Mucosa of descending colon (tissue), 3 donors: ENCODE measurements around the gene GLIS1. TPM values are rescaled to one million over a fixed set of nuclear protein-coding genes. Genes with fewer than 3 reads are reported as not detected.

Source experiments
- ATAC-seq: fragments of 200-7000 bp; cut with Tn5 transposase; one replicate; pipeline ENCODE4 v1.9.1; 2020; ENCODE audit warnings: mild to moderate bottlenecking, moderate library complexity
- DNase-seq, 3 donors: peaks; one replicate each; pipeline ENCODE4 v3.0.0-alpha.2; 2020
- H3K36me3 ChIP-seq: fragments of 200-600 bp; one replicate; pipeline ENCODE4 v1.8.0; 2021; ENCODE audit warnings: low read depth, mild to moderate bottlenecking
- H3K4me1 ChIP-seq: fragments of 200-600 bp; one replicate; pipeline ENCODE4 v1.8.0; 2021; ENCODE audit warnings: low read depth, mild to moderate bottlenecking
- H3K4me3 ChIP-seq: fragments of 200-600 bp; one replicate; pipeline ENCODE4 v1.8.0; 2021; ENCODE audit warnings: mild to moderate bottlenecking
- H3K9me3 ChIP-seq: fragments of 200-600 bp; one replicate; pipeline ENCODE4 v1.8.0; 2021; ENCODE audit warnings: mild to moderate bottlenecking
- CTCF ChIP-seq: fragments of 200-600 bp; IDR thresholded peaks from one replicate; pipeline ENCODE4 v1.8.0; 2022; ENCODE audit warnings: antibody characterized with exemption, mild to moderate bottlenecking
- intact Hi-C, 2 donors: fragments of 100-400 bp; cut with DNase I in 1 of 2; cut with micrococcal nuclease in 1 of 2; formaldehyde crosslinking; loops; one replicate each; pipeline versions ENCODE4 v1.11.0 to v1.11.1; 2022; cut with DNase I, micrococcal nuclease
- total RNA-seq, 3 donors: library from RNA; stranded (reverse); fragmentation: NEBNext Ultra II Directional in 2 of 3; extraction: Animal tissue kit (Norgen Biotek cat#: 25700) in 2 of 3; gene quantifications; one replicate each; pipeline versions ENCODE4 v1.2.1 to v1.2.4, GENCODE V29; 2021 to 2023
- donor health status: DM: no; HTN: no; CAD: no; lungs with moderate emphysema.
- donor health status: DM: no; HTN: no; CAD: no.
- donor health status: DM: no; HTN: yes; CAD: no.

GLIS1 gene
- total RNA-seq, 3 donors from 2014 or later = 0.09 to 0.24 (median 0.14) TPM

GRCh38 chr1:53644496-53644895 lies 94.5 kb downstream of the GLIS1 start:
- TF ChIP-seq CTCF = no peak
- Histone ChIP-seq H3K4me1 (no peaks in the 10 kb centered on the region), H3K4me3 (no peak overlapping the region), H3K9me3 (no peaks in the 10 kb centered on the region), H3K36me3 (no peaks in the 10 kb centered on the region)
- intact Hi-C loops = no loop called here
- ATAC-seq = no peak
- DNase-seq = no peak

- H3K36me3 ChIP-seq = no peaks in the 10 kb centered on the region
- no peak for DNase-seq
Measured at GRCh38 chr1:53643881-53644390, 95.0 kb downstream of the GLIS1 start.

GRCh38 chr1:53643041-53643880 lies 95.7 kb downstream of the GLIS1 start:
- Histone ChIP-seq H3K4me3 (no peak overlapping the region), H3K36me3 (no peaks in the 10 kb centered on the region), H3K9me3 (no peaks in the 10 kb centered on the region), H3K4me1 (no peaks in the 10 kb centered on the region)
- DNase-seq (peak in 1 of 3 donors; percentile 3), ATAC-seq (no peak)
- TF ChIP-seq CTCF = no peak
- intact Hi-C loops = no loop called here

More at GRCh38 chr1:53643881-53644390, 95.0 kb downstream of the GLIS1 start:
- intact Hi-C loops = no loop called here
- TF ChIP-seq CTCF = no peak
- Histone ChIP-seq H3K9me3 (no peaks in the 10 kb centered on the region), H3K4me3 (no peak overlapping the region), H3K4me1 (no peaks in the 10 kb centered on the region)
- ATAC-seq = no peak

GRCh38 chr1:53642607-53643006 lies 96.4 kb downstream of the GLIS1 start:
- Histone ChIP-seq H3K36me3 (no peaks in the 10 kb centered on the region), H3K9me3 (no peaks in the 10 kb centered on the region), H3K4me3 (no peak overlapping the region), H3K4me1 (no peaks in the 10 kb centered on the region)
- DNase-seq (peak in 1 of 3 donors; percentile 4), ATAC-seq (no peak)
- intact Hi-C loops = no loop called here
- no peak for TF ChIP-seq CTCF

GRCh38 chr1:53642215-53642555 lies 96.8 kb downstream of the GLIS1 start:
- no peak for DNase-seq
- H3K4me1 ChIP-seq = no peaks in the 10 kb centered on the region
- TF ChIP-seq CTCF = no peak
- ATAC-seq = no peak
- no peak overlapping the region for H3K4me3 ChIP-seq
- H3K9me3 ChIP-seq = no peaks in the 10 kb centered on the region
- intact Hi-C loops = no loop called here
- no peaks in the 10 kb centered on the region for H3K36me3 ChIP-seq
